Lower leg skin (tissue), 3 donors: ENCODE data around the gene DNAH9.

ENCODE experiments used
- POLR2A ChIP-seq, 2 donors: fragments of 450-650 bp; IDR thresholded peaks; one replicate each; pipeline ENCODE4 v1.6.1; 2016 to 2017; ENCODE audit warnings: antibody characterized with exemption in 2 of 2, mild to moderate bottlenecking in 1 of 2, moderate library complexity in 1 of 2
- TF ChIP-seq, protein P1 (sequence below), 3 donors: fragments of 450-650 bp; IDR thresholded peaks; one replicate each; pipeline ENCODE4 v1.5.1; 2016; ENCODE audit warnings: antibody characterized with exemption in 3 of 3, mild to moderate bottlenecking in 3 of 3, moderate library complexity in 2 of 3

DNA sequence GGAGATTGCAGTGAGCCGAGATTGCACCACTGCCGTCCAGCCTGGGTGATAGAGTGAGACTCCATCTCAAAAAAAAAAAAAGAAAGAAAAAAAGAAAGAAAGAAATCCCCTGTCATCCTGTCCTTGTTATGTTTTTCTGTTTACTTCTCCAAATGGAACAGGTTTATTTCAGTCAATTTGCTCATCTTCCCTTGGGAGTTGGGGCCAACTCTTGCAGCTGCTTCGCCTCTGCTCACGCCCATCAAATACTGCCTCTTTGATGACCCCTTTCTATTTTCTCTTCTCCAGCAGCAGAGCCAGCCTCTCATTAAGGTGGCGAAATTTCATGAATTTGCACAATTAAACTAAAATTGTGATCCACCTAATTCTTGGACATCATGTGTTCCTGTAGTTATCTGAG is 225.6 kb downstream of the DNAH9 start:
- TF ChIP-seq, protein P1, sequence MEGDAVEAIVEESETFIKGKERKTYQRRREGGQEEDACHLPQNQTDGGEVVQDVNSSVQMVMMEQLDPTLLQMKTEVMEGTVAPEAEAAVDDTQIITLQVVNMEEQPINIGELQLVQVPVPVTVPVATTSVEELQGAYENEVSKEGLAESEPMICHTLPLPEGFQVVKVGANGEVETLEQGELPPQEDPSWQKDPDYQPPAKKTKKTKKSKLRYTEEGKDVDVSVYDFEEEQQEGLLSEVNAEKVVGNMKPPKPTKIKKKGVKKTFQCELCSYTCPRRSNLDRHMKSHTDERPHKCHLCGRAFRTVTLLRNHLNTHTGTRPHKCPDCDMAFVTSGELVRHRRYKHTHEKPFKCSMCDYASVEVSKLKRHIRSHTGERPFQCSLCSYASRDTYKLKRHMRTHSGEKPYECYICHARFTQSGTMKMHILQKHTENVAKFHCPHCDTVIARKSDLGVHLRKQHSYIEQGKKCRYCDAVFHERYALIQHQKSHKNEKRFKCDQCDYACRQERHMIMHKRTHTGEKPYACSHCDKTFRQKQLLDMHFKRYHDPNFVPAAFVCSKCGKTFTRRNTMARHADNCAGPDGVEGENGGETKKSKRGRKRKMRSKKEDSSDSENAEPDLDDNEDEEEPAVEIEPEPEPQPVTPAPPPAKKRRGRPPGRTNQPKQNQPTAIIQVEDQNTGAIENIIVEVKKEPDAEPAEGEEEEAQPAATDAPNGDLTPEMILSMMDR (IDR thresholded peaks at IDR 0.05), result no peak
- no peak for TF ChIP-seq POLR2A (IDR thresholded peaks at IDR 0.05)
